NCI-H128 (cell line): ENCODE results near the gene TEX38.
"Not testable (repeated sequence)": the region's sequence is repeated elsewhere in the genome, so short reads cannot be mapped to it uniquely, and the experiment has no call there.

Experiments used
- DNase-seq: peaks from one replicate; lab custom pipeline; 2025; ENCODE audit not compliant: unreplicated experiment; lab: John Stamatoyannopoulos, UW

Gene TEX38

GRCh38 chr1:46671554-46671953, at the start of gene TEX38:
Gene TEX38 (plus strand): TSS chr1:46671854. CDS start chr1:46671935, 81 bp downstream.
- DNase-seq = no peak

DNA sequence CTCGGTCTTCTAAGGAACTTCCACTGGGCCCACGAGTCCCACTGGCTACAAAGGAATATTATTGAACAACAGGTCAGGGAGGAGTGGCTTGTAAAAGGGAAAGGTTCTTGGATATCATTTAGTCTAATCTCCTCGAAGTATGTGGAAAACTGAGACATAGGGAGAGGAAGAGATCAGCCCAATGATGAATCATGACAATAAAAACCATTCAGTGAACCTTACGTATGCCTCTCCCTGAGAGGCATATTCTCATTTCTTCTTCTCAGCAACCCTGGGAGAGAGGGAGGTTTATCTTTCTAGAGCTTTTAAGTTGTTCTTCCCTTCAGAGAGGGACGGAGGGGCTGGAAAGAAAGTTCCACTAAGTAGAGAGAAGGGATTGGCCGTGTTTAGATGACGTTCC, 49.7 kb upstream of the TEX38 start:
- no peak for DNase-seq

GRCh38 chr1:46622344-46622743, 49.3 kb upstream of the TEX38 start:
- no peak for DNase-seq

DNA sequence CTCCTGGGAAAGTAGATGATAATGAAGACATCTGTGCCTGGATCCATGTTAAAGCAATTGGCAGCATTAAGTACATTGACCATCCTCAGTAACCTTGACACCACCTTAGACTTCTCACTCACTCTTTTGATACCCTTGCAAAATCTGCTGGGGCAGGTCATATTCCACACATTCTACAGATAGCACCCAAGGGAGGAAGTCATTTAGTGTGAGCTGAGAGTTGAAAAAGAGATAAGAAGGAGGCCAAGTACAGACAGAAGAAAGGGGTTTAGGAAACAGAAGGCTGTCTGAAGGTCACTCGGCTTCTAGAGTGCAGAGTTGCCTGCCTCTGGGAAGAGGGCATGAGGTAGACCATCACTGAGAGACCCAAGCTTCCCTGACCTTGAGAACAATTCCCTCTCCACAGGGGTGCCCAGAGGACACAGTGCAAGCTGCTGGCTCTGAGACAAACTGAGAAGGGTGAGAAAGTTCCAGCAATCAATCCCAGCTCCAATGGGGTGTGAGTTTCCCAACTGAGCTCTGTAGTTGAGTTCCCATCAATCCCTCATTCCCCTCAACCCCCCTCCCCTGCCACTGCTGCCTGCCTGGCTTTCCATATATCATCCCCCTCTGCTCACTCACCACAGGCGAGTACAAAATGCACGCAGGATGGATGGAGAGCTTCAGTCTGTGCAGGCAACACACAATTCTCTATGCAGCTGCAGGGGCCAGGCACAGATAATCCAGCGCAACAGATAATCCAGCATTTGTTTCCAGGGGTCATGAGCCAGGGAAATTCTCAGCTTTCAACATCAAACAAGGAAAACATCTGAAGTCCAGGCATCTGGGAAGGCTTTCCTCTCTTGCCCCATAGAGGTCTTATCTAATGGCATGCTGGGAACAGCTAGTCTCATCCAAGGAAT, 47.7 kb upstream of the TEX38 start:
- DNase-seq = no peak

DNA sequence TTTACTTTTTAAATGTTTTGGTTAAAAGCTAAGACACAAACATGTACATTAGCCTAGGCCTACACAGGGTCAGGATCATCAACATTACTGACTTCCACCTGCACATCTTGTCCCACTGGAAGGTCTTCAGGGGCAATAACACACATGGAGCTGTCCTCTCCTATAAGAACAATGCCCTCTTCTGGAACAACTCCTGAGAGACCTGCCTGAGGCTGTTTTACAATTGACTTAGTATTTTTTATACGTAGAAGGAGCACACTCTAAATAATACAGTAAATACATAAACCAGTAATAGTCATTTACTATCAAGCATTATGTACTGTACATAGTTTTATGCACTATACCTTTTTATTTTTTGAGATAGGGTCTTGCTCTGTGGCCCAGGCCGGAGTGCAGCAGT, 40.9 kb upstream of the TEX38 start:
- no peak for DNase-seq

- no peak for DNase-seq
Observed at GRCh38 chr1:46635205-46635604, 36.4 kb upstream of the TEX38 start.

DNA sequence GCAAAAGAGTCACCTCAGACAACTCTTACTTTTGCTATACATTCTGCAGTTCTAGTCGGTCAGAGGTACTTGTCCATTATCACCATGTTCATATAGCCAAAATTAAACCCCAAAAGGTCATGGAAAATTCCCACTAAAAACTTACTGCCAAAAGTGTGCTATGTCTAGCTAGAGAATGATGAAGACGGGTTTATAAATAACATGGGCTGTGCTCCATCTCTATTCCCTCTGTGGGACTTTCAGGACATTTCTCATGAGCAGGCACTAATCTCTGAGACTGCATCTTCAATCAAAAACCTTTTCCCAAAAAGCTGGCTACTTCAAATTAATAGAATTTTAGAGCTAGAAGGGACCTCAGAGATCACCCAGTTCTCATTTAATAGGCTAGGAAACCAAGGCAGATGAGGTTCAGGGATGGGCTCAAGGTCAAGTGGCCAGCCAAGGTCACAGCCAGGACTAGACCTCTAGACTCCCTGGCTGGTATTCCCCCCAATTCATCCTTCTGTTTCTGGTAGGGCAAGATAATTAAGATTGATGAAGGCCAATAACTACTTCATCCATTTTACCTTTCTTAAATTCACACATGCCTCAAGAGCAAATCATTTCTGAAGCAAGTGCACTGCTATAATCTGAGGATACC, 34.1 kb upstream of the TEX38 start:
- DNase-seq = no peak

DNA sequence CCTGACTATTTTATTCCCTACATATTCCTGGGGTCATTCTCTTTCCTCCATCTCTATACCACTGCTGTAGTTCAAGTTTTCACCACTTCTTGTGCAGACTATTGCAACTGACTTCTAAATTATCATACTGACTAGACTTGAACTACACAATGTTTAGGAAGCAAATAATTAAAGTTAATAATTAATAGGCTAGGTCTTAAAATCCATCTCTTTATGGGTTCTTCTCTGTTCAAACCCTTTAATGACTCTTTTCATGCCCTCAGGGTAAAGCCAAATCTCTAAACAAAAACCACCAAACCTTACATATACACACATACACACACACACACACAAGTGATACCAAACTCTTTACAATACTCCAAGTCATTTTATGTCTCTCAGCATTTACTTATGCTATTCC, 32.7 kb upstream of the TEX38 start:
- no peak for DNase-seq

- no peak for DNase-seq
Observed at GRCh38 chr1:46639547-46639946, 32.1 kb upstream of the TEX38 start.

DNA sequence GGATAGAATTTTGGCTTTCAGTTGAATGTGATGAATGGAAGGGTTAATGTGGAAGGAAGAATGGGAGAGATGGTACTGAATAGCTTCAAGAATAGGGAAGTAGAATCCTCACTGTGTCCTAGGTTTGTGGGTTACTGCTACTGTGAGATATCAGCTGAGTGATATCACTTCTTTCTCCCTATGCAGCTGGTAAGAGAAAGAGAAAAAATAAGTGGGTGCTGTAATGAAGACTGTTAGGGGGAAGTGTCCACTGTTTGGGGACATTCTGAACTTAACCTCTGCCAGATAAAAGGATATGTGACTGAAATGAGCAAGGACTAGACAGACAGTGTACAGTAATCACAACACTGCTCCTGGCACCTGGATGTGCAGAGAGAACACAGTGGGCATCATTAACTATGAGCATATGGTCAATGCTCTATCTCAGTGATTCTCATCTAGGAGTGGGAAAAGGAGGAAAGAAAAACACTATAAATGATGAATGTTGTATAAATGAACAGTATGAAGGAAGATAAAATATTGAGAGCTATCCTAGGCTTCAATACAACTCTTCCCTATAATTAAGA, 29.5 kb upstream of the TEX38 start:
- no peak for DNase-seq

- peak; percentile 56 for DNase-seq
Observed at GRCh38 chr1:46643368-46643775, 28.3 kb upstream of the TEX38 start.

GRCh38 chr1:46645815-46646214, 25.8 kb upstream of the TEX38 start:
- no peak for DNase-seq

DNA sequence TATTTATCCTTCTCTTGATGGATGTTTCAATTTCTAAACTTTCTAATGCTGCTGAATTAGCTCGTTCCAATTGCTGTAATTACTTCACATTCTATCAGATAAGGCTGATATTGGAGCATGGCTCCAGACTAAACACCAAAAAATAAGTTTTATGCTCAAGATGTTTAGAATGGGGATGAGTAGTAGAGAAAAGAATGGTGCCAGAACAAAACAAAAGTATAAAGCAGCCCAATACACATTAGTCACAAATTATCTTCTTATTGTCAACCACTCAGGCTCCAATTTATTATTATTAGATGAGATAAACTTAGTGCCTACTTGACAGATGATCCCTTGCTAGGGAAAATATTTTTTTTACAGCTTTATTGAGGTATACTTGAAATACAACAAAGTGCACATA, 25.3 kb upstream of the TEX38 start:
- DNase-seq = no peak

DNA sequence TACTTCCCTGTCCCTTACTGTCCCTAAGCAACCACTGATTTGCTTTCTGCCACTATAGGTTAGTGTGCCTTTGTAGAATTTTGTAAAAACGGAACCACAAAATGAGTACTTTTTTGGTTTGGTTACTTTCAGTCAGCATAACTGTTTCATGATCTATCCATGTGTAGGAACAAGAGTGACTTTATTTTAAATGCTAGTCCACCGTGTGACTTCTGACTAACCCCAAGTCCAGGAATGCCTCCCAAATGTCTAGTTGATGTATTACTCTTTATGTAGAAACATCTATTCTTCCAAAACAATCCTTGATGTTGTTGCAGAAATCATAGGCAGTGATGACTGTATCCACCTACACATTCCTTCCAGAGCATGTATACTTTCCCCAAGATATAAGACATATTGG, 24.8 kb upstream of the TEX38 start:
- no peak for DNase-seq

DNA sequence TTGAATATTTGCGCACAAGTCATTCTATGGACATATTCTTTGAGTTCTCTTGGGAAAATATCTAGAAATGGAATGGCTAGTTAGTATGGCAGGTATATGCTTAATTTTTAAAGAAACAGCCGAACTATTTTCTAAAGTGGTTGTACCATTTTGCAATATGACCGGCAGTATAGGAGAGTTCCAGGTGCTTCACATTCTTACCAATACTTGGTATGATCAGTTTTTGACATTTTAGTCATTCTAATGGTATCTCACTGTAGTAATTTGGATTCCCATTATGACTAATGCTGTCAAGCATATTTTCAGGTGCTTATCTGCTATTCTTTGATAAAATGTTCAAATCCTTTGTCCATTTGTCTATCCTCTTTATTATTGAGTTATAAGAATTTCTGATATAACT, 24.0 kb upstream of the TEX38 start:
- no peak for DNase-seq

- DNase-seq = no peak
Observed at GRCh38 chr1:46649764-46650163, 21.9 kb upstream of the TEX38 start.

DNA sequence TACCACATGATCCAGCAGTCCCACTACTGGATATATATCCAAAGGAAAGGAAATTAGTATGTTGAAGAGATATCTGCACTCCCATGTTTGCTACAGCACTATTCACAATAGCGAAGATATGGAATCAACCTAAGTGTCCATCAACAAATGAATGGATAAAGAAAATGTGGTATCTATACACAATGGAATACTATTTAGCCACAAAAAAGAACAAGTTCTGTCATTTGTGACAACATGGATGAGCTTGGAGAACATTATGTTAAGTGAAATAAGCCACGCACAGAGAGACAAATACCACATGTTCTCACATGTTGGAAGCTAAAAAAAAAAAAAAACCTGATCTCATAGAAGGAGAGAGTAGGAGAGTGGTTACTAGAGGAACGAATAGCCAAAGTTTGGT, 21.2 kb upstream of the TEX38 start:
- no peak for DNase-seq

- DNase-seq = not testable (repeated sequence)
Observed at GRCh38 chr1:46651152-46651551, 20.5 kb upstream of the TEX38 start.

- DNase-seq = no peak
Observed at GRCh38 chr1:46652321-46653100, 19.1 kb upstream of the TEX38 start.

- no peak for DNase-seq
Observed at GRCh38 chr1:46653405-46653958, 18.2 kb upstream of the TEX38 start.

DNA sequence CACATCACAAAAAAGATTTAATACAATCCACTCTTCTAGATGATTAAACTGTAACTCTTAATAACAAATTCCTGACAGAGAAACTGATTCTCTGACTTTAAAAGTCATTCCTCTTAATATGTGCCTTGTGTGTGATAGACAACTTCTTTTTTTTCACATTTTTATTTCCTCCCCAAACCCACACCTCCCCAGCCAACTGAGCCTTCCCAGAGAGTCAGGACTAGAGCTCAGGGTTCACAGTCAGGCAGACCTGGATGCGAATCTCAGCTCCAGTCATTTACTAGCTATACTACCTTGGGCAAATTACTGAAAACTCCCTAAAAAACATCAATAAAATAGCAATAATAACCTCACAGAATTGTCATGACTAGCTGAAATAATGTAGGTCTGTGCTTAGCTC, 17.6 kb upstream of the TEX38 start:
- DNase-seq = no peak
